Naive thymus-derived CD4-positive, alpha-beta T cell (primary cell): Measurements from ENCODE around the gene CFAP251. TPM values are rescaled to one million over a fixed set of nuclear protein-coding genes. Genes with fewer than 3 reads are reported as not detected.
A peak's percentile ranks its signal among the peaks of the same experiment; 100 is the strongest.

ENCODE experiments used
- ATAC-seq: fragments of 150-1000 bp; cut with Tn5 transposase; 2 replicates; pipeline ENCODE4 v1.10.0; 2021; ENCODE audit warnings: mild to moderate bottlenecking, moderate library complexity
- CTCF ChIA-PET: fragments of 350-600 bp; sonication (Branson Sonifier 250); formaldehyde crosslinking; loops from one replicate; lab custom pipeline; 2021; ENCODE audit warnings: antibody characterized with exemption; lab: Charles Lee
- POLR2A ChIA-PET: fragments of 350-600 bp; sonication (Branson Sonifier 250); formaldehyde crosslinking; loops from one replicate; lab custom pipeline; 2021; ENCODE audit warnings: antibody characterized with exemption, inconsistent platforms; lab: Charles Lee
- DNase-seq, 9 donors: peaks; one replicate each; pipeline versions ENCODE4 v3.0.0 to v3.0.0-alpha.2; 2020 to 2022; ENCODE audit warnings: mixed read lengths in 1 of 9
- H3K27ac ChIP-seq: one replicate; pipeline ENCODE4 v1.7.0; 2013; ENCODE audit warnings: mild to moderate bottlenecking, low read depth, low read length, moderate library complexity
- H3K27me3 ChIP-seq, 2 donors: one replicate each; pipeline ENCODE4 v1.7.0; 2013; ENCODE audit warnings: low read length in 2 of 2, mild to moderate bottlenecking in 2 of 2, moderate library complexity in 2 of 2; ENCODE audit not compliant: control insufficient read depth in 2 of 2, insufficient read depth in 2 of 2
- H3K36me3 ChIP-seq, 3 experiments: 1 replicate in 2 of 3; 2 replicates in 1 of 3; pipeline ENCODE4 v1.7.0; 2013; ENCODE audit warnings: low read length in 3 of 3, mild to moderate bottlenecking in 3 of 3, moderate library complexity in 1 of 3; ENCODE audit not compliant: insufficient read depth in 3 of 3, control insufficient read depth in 2 of 3
- H3K4me1 ChIP-seq, 2 donors: one replicate each; pipeline ENCODE4 v1.7.0; 2013; ENCODE audit warnings: low read length in 2 of 2, mild to moderate bottlenecking in 2 of 2, moderate library complexity in 1 of 2; ENCODE audit not compliant: control insufficient read depth in 2 of 2, insufficient read depth in 2 of 2
- H3K4me3 ChIP-seq: 2 replicates; pipeline ENCODE4 v1.7.0; 2013; ENCODE audit warnings: mild to moderate bottlenecking, low read length
- H3K9me3 ChIP-seq, 3 experiments: 1 replicate in 2 of 3; 2 replicates in 1 of 3; pipeline ENCODE4 v1.7.0; 2013; ENCODE audit warnings: low read length in 3 of 3; ENCODE audit not compliant: control insufficient read depth in 2 of 3
- H3K27ac Mint-ChIP-seq, 9 donors: one replicate each; pipeline ENCODE4 v1.8.0; 2020 to 2022; ENCODE audit warnings: mixed read lengths in 9 of 9, mild to moderate bottlenecking in 8 of 9, moderate library complexity in 5 of 9, inconsistent platforms in 2 of 9
- H3K27me3 Mint-ChIP-seq, 5 donors: one replicate each; pipeline ENCODE4 v1.8.0; 2021 to 2022; ENCODE audit warnings: mixed read lengths in 5 of 5, mild to moderate bottlenecking in 1 of 5
- H3K36me3 Mint-ChIP-seq, 5 donors: one replicate each; pipeline ENCODE4 v1.8.0; 2020 to 2022; ENCODE audit warnings: mixed read lengths in 5 of 5, mild to moderate bottlenecking in 3 of 5, inconsistent platforms in 1 of 5
- H3K4me1 Mint-ChIP-seq, 7 donors: one replicate each; pipeline ENCODE4 v1.8.0; 2020 to 2022; ENCODE audit warnings: mixed read lengths in 7 of 7, mild to moderate bottlenecking in 3 of 7, inconsistent platforms in 1 of 7
- H3K4me3 Mint-ChIP-seq, 10 donors: one replicate each; pipeline ENCODE4 v1.8.0; 2020 to 2022; ENCODE audit warnings: mild to moderate bottlenecking in 10 of 10, mixed read lengths in 10 of 10, moderate library complexity in 6 of 10, inconsistent platforms in 2 of 10
- H3K9me3 Mint-ChIP-seq, 11 donors: one replicate each; pipeline ENCODE4 v1.8.0; 2020 to 2022; ENCODE audit warnings: mixed read lengths in 11 of 11, mild to moderate bottlenecking in 4 of 11, inconsistent platforms in 1 of 11, moderate library complexity in 1 of 11
- intact Hi-C, 2 donors: fragments of 100-400 bp; cut with micrococcal nuclease; formaldehyde crosslinking; loops; one replicate each; pipeline ENCODE4 v1.15.1; 2023
- polyA plus RNA-seq, 2 donors: library from polyadenylated mRNA; unstranded; fragments of 300-500 nt; fragmentation: Illumina TruSeq; gene quantifications; one replicate each; pipeline ENCODE4 v1.2.3, GENCODE V29; 2021
- total RNA-seq, 6 experiments: library from RNA in 5 of 6; stranded (reverse) in 5 of 6; gene quantifications; 1 replicate in 5 of 6; 2 replicates in 1 of 6; pipeline ENCODE4 v1.2.3 and lab custom pipeline; 2021 to 2026

Gene CFAP251
- total and polyA plus RNA-seq, 7 experiments from 2014 or later = 0.38 to 1.5 (median 0.88) TPM; not detected in 2

DNA sequence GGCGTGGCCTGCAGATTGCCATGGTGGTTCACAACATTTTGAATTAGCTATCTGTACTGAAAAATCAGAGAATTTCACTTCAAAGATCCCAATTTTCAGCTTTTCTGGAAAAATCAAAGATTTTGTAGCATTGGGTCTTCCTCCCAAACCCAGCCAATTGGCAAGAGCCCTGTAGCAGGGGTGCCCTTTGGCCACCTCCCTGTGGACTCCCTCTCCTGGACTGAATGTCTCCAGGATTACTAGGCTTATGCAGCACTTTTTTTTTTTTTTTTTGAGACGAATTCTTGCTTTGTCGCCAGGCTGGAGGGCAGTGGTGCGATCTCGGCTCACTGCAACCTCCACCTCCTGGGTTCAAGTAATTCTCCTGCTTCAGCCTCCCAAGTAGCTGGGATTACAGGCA, 20.1 kb upstream of the CFAP251 start:
- CTCF ChIA-PET = interaction anchor here (0.6 to 1.4 kb wide), 3 partner anchors 11 to 104 kb away, joined by 3 to 4 read pairs (median 4); no protein-coding TSS in a partner anchor
- H3K4me1 ChIP-seq = peaks cover 0 to 11% of the 10 kb centered on the region in 2 donors
- no peaks in the 10 kb centered on the region for H3K27me3 Mint-ChIP-seq
- no peaks in the 10 kb centered on the region for H3K9me3 ChIP-seq
- POLR2A ChIA-PET = interaction anchor here (1.4 kb wide), 1 partner anchor 9 kb away, joined by 4 read pairs; the partner anchor contains the start of gene PSMD9
- no peak for ATAC-seq
- H3K4me1 Mint-ChIP-seq = peaks cover 10 to 21% (median 16%) of the 10 kb centered on the region in 7 donors
- H3K27ac Mint-ChIP-seq = no peak overlapping the region
- H3K36me3 Mint-ChIP-seq = peaks cover 3 to 46% (median 15%) of the 10 kb centered on the region in 5 donors
- H3K27me3 ChIP-seq = no peaks in the 10 kb centered on the region
- no peak overlapping the region for H3K4me3 Mint-ChIP-seq
- no peak for DNase-seq
- H3K4me3 ChIP-seq = no peak overlapping the region
- peaks cover 9 to 78% (median 19%) of the 10 kb centered on the region in 3 experiments for H3K36me3 ChIP-seq
- H3K9me3 Mint-ChIP-seq = no peaks in the 10 kb centered on the region
- no peak overlapping the region for H3K27ac ChIP-seq
- intact Hi-C loops = no loop called here

GRCh38 chr12:121899590-121899989, 18.8 kb upstream of the CFAP251 start:
- H3K4me3 ChIP-seq = no peak overlapping the region
- no peaks in the 10 kb centered on the region for H3K27me3 Mint-ChIP-seq
- no peaks in the 10 kb centered on the region for H3K27me3 ChIP-seq
- no peaks in the 10 kb centered on the region for H3K9me3 ChIP-seq
- DNase-seq = no peak
- peaks cover 0 to 8% (median 4%) of the 10 kb centered on the region in 7 donors for H3K4me1 Mint-ChIP-seq
- intact Hi-C loops = no loop called here
- peaks cover 9 to 83% (median 13%) of the 10 kb centered on the region in 3 experiments for H3K36me3 ChIP-seq
- H3K27ac ChIP-seq = no peak overlapping the region
- ChIA-PET CTCF (no interaction called here), POLR2A (no interaction called here)
- ATAC-seq = no peak
- H3K9me3 Mint-ChIP-seq = no peaks in the 10 kb centered on the region
- no peak overlapping the region for H3K27ac Mint-ChIP-seq
- H3K4me3 Mint-ChIP-seq = no peak overlapping the region
- no peaks in the 10 kb centered on the region for H3K4me1 ChIP-seq
- H3K36me3 Mint-ChIP-seq = peaks cover 3 to 46% (median 15%) of the 10 kb centered on the region in 5 donors

DNA sequence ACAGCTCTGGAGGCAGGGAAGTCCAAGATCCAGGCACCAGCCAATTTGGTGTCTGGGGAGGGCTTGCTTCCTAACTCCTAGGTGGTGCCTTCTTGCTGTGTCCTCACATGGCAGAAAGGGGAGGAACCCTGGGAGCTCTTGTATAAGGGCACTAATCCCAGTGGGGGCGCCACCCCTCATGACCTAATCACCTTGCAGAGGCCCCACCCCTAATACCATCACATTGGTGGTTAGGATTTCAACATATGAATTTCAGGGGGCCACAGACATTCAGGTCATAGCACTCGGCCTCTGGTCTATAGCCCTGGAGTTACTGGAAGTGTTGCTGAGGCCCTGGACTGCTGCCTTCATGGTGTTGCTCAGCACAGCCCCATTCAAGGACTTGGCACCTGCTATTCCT, 15.2 kb upstream of the CFAP251 start:
- peaks cover 0 to 4% (median under 1%) of the 10 kb centered on the region in 7 donors for H3K4me1 Mint-ChIP-seq
- no peak for ATAC-seq

GRCh38 chr12:121905746-121906145, 12.6 kb upstream of the CFAP251 start:
- H3K4me3 Mint-ChIP-seq = no peak overlapping the region
- no peaks in the 10 kb centered on the region for H3K27me3 Mint-ChIP-seq
- H3K4me1 Mint-ChIP-seq = peaks cover 7 to 13% (median 9%) of the 10 kb centered on the region in 7 donors
- Histone ChIP-seq H3K9me3 (no peaks in the 10 kb centered on the region), H3K27me3 (no peaks in the 10 kb centered on the region), H3K4me1 (no peaks in the 10 kb centered on the region), H3K36me3 (peaks cover 0 to 68% (median 8%) of the 10 kb centered on the region in 3 experiments), H3K27ac (no peak overlapping the region), H3K4me3 (no peak overlapping the region)
- ChIA-PET CTCF (interaction anchor here (1.3 kb wide), 1 partner anchor 17 kb away, joined by 3 read pairs; no protein-coding TSS in a partner anchor), POLR2A (no interaction called here)
- peaks cover 9 to 45% (median 27%) of the 10 kb centered on the region in 5 donors for H3K36me3 Mint-ChIP-seq
- intact Hi-C loops = no loop called here
- ATAC-seq = no peak
- DNase-seq = no peak
- no peaks in the 10 kb centered on the region for H3K9me3 Mint-ChIP-seq
- H3K27ac Mint-ChIP-seq = no peak overlapping the region

More for the DNA sequence above, 15.2 kb upstream of the CFAP251 start:
- POLR2A ChIA-PET = interaction anchor here (0.7 to 1.4 kb wide), 2 partner anchors 10 to 1920 kb away, joined by 3 read pairs; no protein-coding TSS in a partner anchor
- no peak for DNase-seq
- Histone ChIP-seq H3K4me3 (no peak overlapping the region), H3K9me3 (no peaks in the 10 kb centered on the region), H3K36me3 (peaks cover 8 to 71% (median 9%) of the 10 kb centered on the region in 3 experiments), H3K27ac (no peak overlapping the region), H3K4me1 (no peaks in the 10 kb centered on the region), H3K27me3 (no peaks in the 10 kb centered on the region)
- CTCF ChIA-PET = interaction anchor here (0.6 kb wide), 1 partner anchor 10 kb away, joined by 4 read pairs; no protein-coding TSS in a partner anchor
- Mint-ChIP-seq H3K27ac (no peak overlapping the region), H3K4me3 (no peak overlapping the region), H3K27me3 (no peaks in the 10 kb centered on the region), H3K36me3 (peaks cover 3 to 41% (median 18%) of the 10 kb centered on the region in 5 donors), H3K9me3 (no peaks in the 10 kb centered on the region)
- intact Hi-C loops = no loop called here

- intact Hi-C loops = no loop called here
Observed at GRCh38 chr12:121908702-121909101, 9.7 kb upstream of the CFAP251 start.

GRCh38 chr12:121911824-121912585, 6.4 kb upstream of the CFAP251 start:
- Histone ChIP-seq H3K4me1 (no peaks in the 10 kb centered on the region), H3K9me3 (no peaks in the 10 kb centered on the region), H3K4me3 (no peak overlapping the region), H3K27ac (no peak overlapping the region), H3K27me3 (no peaks in the 10 kb centered on the region), H3K36me3 (peaks cover 0 to 66% (median 8%) of the 10 kb centered on the region in 3 experiments)
- peaks cover 11 to 31% (median 24%) of the 10 kb centered on the region in 5 donors for H3K36me3 Mint-ChIP-seq
- ATAC-seq (no peak), DNase-seq (no peak)
- H3K27ac Mint-ChIP-seq = peak overlapping the region in 3 of 9 donors; percentile 5 to 73 (median 52)
- H3K4me1 Mint-ChIP-seq = peaks cover 7 to 13% (median 12%) of the 10 kb centered on the region in 7 donors
- ChIA-PET CTCF (no interaction called here), POLR2A (no interaction called here)
- peak overlapping the region in 1 of 10 donors; percentile 2 for H3K4me3 Mint-ChIP-seq
- H3K9me3 Mint-ChIP-seq = no peaks in the 10 kb centered on the region
- no peaks in the 10 kb centered on the region for H3K27me3 Mint-ChIP-seq
- intact Hi-C loops = loop anchor here in 1 of 2 donors (10.0 kb wide), 1 partner anchor 313 kb away; the partner anchor contains the start of gene DIABLO

More at GRCh38 chr12:121908702-121909101, 9.7 kb upstream of the CFAP251 start:
- ChIA-PET CTCF (interaction anchor here (0.6 kb wide), 1 partner anchor 10 kb away, joined by 4 read pairs; no protein-coding TSS in a partner anchor), POLR2A (no interaction called here)
- Histone ChIP-seq H3K4me3 (no peak overlapping the region), H3K4me1 (no peaks in the 10 kb centered on the region), H3K9me3 (no peaks in the 10 kb centered on the region), H3K27me3 (no peaks in the 10 kb centered on the region), H3K27ac (no peak overlapping the region), H3K36me3 (peaks cover 0 to 55% (median 4%) of the 10 kb centered on the region in 3 experiments)
- H3K36me3 Mint-ChIP-seq = peaks cover 11 to 31% (median 29%) of the 10 kb centered on the region in 5 donors
- no peaks in the 10 kb centered on the region for H3K27me3 Mint-ChIP-seq
- no peak for ATAC-seq
- DNase-seq = no peak
- H3K4me1 Mint-ChIP-seq = peaks cover 7 to 13% (median 11%) of the 10 kb centered on the region in 7 donors
- no peak overlapping the region for H3K4me3 Mint-ChIP-seq
- peak overlapping the region; percentile 13 to 84 (median 63) for H3K27ac Mint-ChIP-seq
- no peaks in the 10 kb centered on the region for H3K9me3 Mint-ChIP-seq
